Kidney epithelial cell (primary cell): Measurements from ENCODE around the gene KRTAP5-4. TPM values are rescaled to one million over a fixed set of nuclear protein-coding genes. Genes with fewer than 3 reads are reported as not detected.
"Not testable (repeated sequence)": the region's sequence is repeated elsewhere in the genome, so short reads cannot be mapped to it uniquely, and the experiment has no call there.

Experiments used
- DNase-seq: peaks from one replicate; pipeline ENCODE4 v3.0.0-alpha.2; 2010; ENCODE audit warnings: low read depth
- H3K27me3 ChIP-seq: 2 replicates; pipeline ENCODE4 v1.6.0; 2011; ENCODE audit warnings: low read length; ENCODE audit not compliant: control insufficient read depth, insufficient read depth
- H3K36me3 ChIP-seq: 2 replicates; pipeline ENCODE4 v1.5.1; 2011; ENCODE audit warnings: low read length; ENCODE audit not compliant: control insufficient read depth, insufficient read depth
- H3K4me3 ChIP-seq: 2 replicates; pipeline ENCODE4 v1.5.1; 2011; ENCODE audit warnings: low read depth, mild to moderate bottlenecking, control low read depth, low read length
- CTCF ChIP-seq: IDR thresholded peaks from 2 replicates; pipeline ENCODE4 v1.5.1; 2011; ENCODE audit warnings: mild to moderate bottlenecking, moderate library complexity, low read length, control low read depth, inconsistent platforms; ENCODE audit not compliant: insufficient read depth, poor library complexity, severe bottlenecking
- total RNA-seq: library from RNA; depleted of rRNA; stranded (reverse); fragments of >200 nt; gene quantifications from 2 replicates; pipeline ENCODE4 v1.2.3, GENCODE V29; 2015

Gene KRTAP5-4
- total RNA-seq, 1 donor from 2014 or later, result not detected

GRCh38 chr11:1605923-1606322 is 16.0 kb downstream of the KRTAP5-4 start:
- peaks cover 27% of the 10 kb centered on the region for H3K27me3 ChIP-seq
- not testable (repeated sequence) for H3K36me3 ChIP-seq, H3K4me3 ChIP-seq, DNase-seq

GRCh38 chr11:1604711-1605110 is 17.2 kb downstream of the KRTAP5-4 start:
- TF ChIP-seq CTCF, result no peak
- Histone ChIP-seq H3K4me3 (no peak overlapping the region), H3K27me3 (peaks cover 27% of the 10 kb centered on the region), H3K36me3 (no peaks in the 10 kb centered on the region)
- DNase-seq, result no peak

GRCh38 chr11:1604181-1604580 is 17.8 kb downstream of the KRTAP5-4 start:
- no peak for DNase-seq
- no peaks in the 10 kb centered on the region for H3K36me3 ChIP-seq
- no peak for TF ChIP-seq CTCF
- H3K27me3 ChIP-seq, result peaks cover 27% of the 10 kb centered on the region
- no peak overlapping the region for H3K4me3 ChIP-seq

GRCh38 chr11:1603629-1604028 is 18.3 kb downstream of the KRTAP5-4 start:
- Histone ChIP-seq H3K36me3 (no peaks in the 10 kb centered on the region), H3K4me3 (no peak overlapping the region), H3K27me3 (peaks cover 27% of the 10 kb centered on the region)
- DNase-seq, result no peak
- TF ChIP-seq CTCF, result no peak

GRCh38 chr11:1601663-1602062 is 20.3 kb downstream of the KRTAP5-4 start:
- H3K4me3 ChIP-seq, H3K36me3 ChIP-seq, DNase-seq: not testable (repeated sequence)
- H3K27me3 ChIP-seq, result peaks cover 23% of the 10 kb centered on the region

GRCh38 chr11:1600626-1601025 is 21.3 kb downstream of the KRTAP5-4 start:
- no peaks in the 10 kb centered on the region for H3K36me3 ChIP-seq
- no peak overlapping the region for H3K4me3 ChIP-seq
- H3K27me3 ChIP-seq, result peaks cover 22% of the 10 kb centered on the region
- no peak for DNase-seq
- TF ChIP-seq CTCF, result no peak

- H3K27me3 ChIP-seq, result peaks cover 22% of the 10 kb centered on the region
- no peak for TF ChIP-seq CTCF
- DNase-seq, result no peak
- H3K36me3 ChIP-seq, result no peaks in the 10 kb centered on the region
- no peak overlapping the region for H3K4me3 ChIP-seq
These were observed 23.1 kb downstream of the KRTAP5-4 start for GRCh38 chr11:1598816-1599215.

GRCh38 chr11:1598406-1598805 is 23.5 kb downstream of the KRTAP5-4 start:
- H3K4me3 ChIP-seq, H3K36me3 ChIP-seq, DNase-seq: not testable (repeated sequence)
- H3K27me3 ChIP-seq, result peaks cover 20% of the 10 kb centered on the region
